Aorta (tissue), 5 donors: Measurements from ENCODE around the gene PET117. TPM values are rescaled to one million over a fixed set of nuclear protein-coding genes. Genes with fewer than 3 reads are reported as not detected.
"Not testable (repeated sequence)": the region's sequence is repeated elsewhere in the genome, so short reads cannot be mapped to it uniquely, and the experiment has no call there.

Source experiments
- ATAC-seq: fragments of 200-7000 bp; cut with Tn5 transposase; one replicate; pipeline ENCODE4 v1.9.1; 2022; ENCODE audit warnings: moderate library complexity; ENCODE audit not compliant: low FRiP score
- DNase-seq, 2 donors: peaks; one replicate each; pipeline ENCODE4 v3.0.0-alpha.2; 2020
- H3K27ac ChIP-seq, 2 donors: one replicate each; pipeline ENCODE4 v1.5.1; 2013; ENCODE audit warnings: low read length in 2 of 2, mild to moderate bottlenecking in 2 of 2, moderate library complexity in 2 of 2, control low read depth in 1 of 2, inconsistent platforms in 1 of 2, low read depth in 1 of 2
- H3K27me3 ChIP-seq, 2 donors: one replicate each; pipeline ENCODE4 v1.6.1; 2013; ENCODE audit warnings: control low read depth in 1 of 2, low read length in 1 of 2, mild to moderate bottlenecking in 1 of 2, moderate library complexity in 1 of 2; ENCODE audit not compliant: insufficient read depth in 2 of 2, control insufficient read depth in 1 of 2
- H3K36me3 ChIP-seq, 2 donors: one replicate each; pipeline ENCODE4 v1.6.1; 2013; ENCODE audit warnings: control low read depth in 1 of 2, low read length in 1 of 2, mild to moderate bottlenecking in 1 of 2; ENCODE audit not compliant: insufficient read depth in 2 of 2, control insufficient read depth in 1 of 2
- H3K4me1 ChIP-seq, 2 donors: one replicate each; pipeline ENCODE4 v1.6.1; 2013; ENCODE audit warnings: low read length in 2 of 2, control low read depth in 1 of 2, mild to moderate bottlenecking in 1 of 2, moderate library complexity in 1 of 2; ENCODE audit not compliant: insufficient read depth in 2 of 2, control insufficient read depth in 1 of 2
- H3K4me3 ChIP-seq, 2 donors: one replicate each; pipeline ENCODE4 v1.5.1; 2013; ENCODE audit warnings: low read length in 2 of 2, control low read depth in 1 of 2, mild to moderate bottlenecking in 1 of 2
- H3K9me3 ChIP-seq: one replicate; pipeline ENCODE4 v1.6.1; 2013; ENCODE audit warnings: mild to moderate bottlenecking, low read length; ENCODE audit not compliant: control insufficient read depth
- WGBS, 2 donors: extraction: QIAGEN DNeasy Blood & Tissue Kit; methylation state at CpG; one replicate each; pipeline ENCODE4 v1.1.7; 2013; 5-methylcytosine and 5-hydroxymethylcytosine counted together
- intact Hi-C, 2 donors: fragments of 100-400 bp; cut with DNase I; formaldehyde crosslinking; loops; one replicate each; pipeline versions ENCODE4 v1.14.2 to v1.15.0; 2022
- long read RNA-seq, 2 donors: library from polyadenylated mRNA; unstranded; transcript quantifications; one replicate each; pipeline ENCODE4 v2.0.0, GENCODE V29; 2020 to 2021
- polyA plus RNA-seq, 2 donors: library from polyadenylated mRNA; stranded (reverse); fragments of 200-250 nt; gene quantifications; one replicate each; pipeline ENCODE4 v1.2.3, GENCODE V29; 2013
- total RNA-seq, 2 donors: library from RNA; stranded (reverse); fragmentation: NEBNext Ultra II Directional; extraction: Animal tissue kit (Norgen Biotek cat#: 25700); gene quantifications; one replicate each; pipeline ENCODE4 v1.2.1, GENCODE V29; 2021
- donor health status: healthy with polysubstance abuse.
- donor health status: Bipolar disorder and iron deficiency.
- donor health status: DM: no; HTN: no; CAD: no.
- donor health status: DM: no; HTN: no; CAD: no.
- donor health status: DM: yes; HTN: yes; CAD: no.

The PET117 gene
- total RNA-seq (10 to 100 TPM in 1 of 2 donors, 1 to 10 TPM in 1; 8.0 to 10.6 TPM), polyA plus RNA-seq (10 to 100 TPM in 1 of 2 donors, 1 to 10 TPM in 1; 7.6 to 19.4 TPM)
- long read RNA-seq, donor 1, transcript PET117-201 (2 exons, 1,141 nt): major isoform, 15 of 15 reads
- long read RNA-seq, donor 1, partial matches to known transcripts: 0 of 15 reads
- long read RNA-seq, donor 1, other reads (novel, unspliced or antisense): 0 of 15 reads
- long read RNA-seq, donor 2, partial matches to known transcripts: 0 of 4 reads
- long read RNA-seq, donor 2, other reads (novel, unspliced or antisense): 0 of 4 reads

GRCh38 chr20:18137412-18138265, at the start of gene PET117, which contains the start of gene KAT14:
TSS of gene PET117 (plus strand) at chr20:18137863. CDS start at chr20:18137956, 93 bp downstream.
TSS of gene KAT14 (plus strand) at chr20:18137863. CDS start at chr20:18142661, 4,798 bp downstream.
- peak; percentile 99 for ATAC-seq
- Histone ChIP-seq H3K4me3 (peak within 1 kb of the TSS; percentile 88 to 100), H3K36me3 (peaks cover 0 to 3% of the 10 kb centered on the region in 2 donors), H3K27ac (peak within 1 kb of the TSS in 1 of 2 donors; percentile 61), H3K27me3 (no peaks in the 10 kb centered on the region), H3K4me1 (peaks cover 0 to 12% of the 10 kb centered on the region in 2 donors), H3K9me3 (no peaks in the 10 kb centered on the region)
- intact Hi-C loops: loop anchor here (5.0 to 10.0 kb wide), 2 partner anchors 147 to 150 kb away; partner anchors contain the start of gene ZNF133 (in 2 of the 2)
- WGBS, 2 donors: 0% methylated on average over 71 to 87 of the region's 87 CpGs
- DNase-seq: peak; percentile 95 to 97

- H3K9me3 ChIP-seq, H3K4me1 ChIP-seq, ATAC-seq, H3K27ac ChIP-seq, intact Hi-C loops, H3K36me3 ChIP-seq, H3K4me3 ChIP-seq, H3K27me3 ChIP-seq, DNase-seq: not testable (repeated sequence)
- WGBS, 2 donors: 80 to 95% methylated on average over 3 of the region's 3 CpGs
Observed at GRCh38 chr20:18088298-18088697, 49.4 kb upstream of the PET117 start.

GRCh38 chr20:18088841-18089240, 48.8 kb upstream of the PET117 start:
- 88 to 90% methylated on average over 11 of the region's 11 CpGs for WGBS, 2 donors
- H3K4me1 ChIP-seq, intact Hi-C loops, H3K36me3 ChIP-seq, H3K27ac ChIP-seq, DNase-seq, H3K9me3 ChIP-seq, ATAC-seq, H3K4me3 ChIP-seq, H3K27me3 ChIP-seq: not testable (repeated sequence)

- DNase-seq (no peak), ATAC-seq (no peak)
- intact Hi-C loops: no loop called here
- 42% methylated on average over 3 of the region's 3 CpGs for WGBS, 2 donors
- Histone ChIP-seq H3K9me3 (no peaks in the 10 kb centered on the region), H3K36me3 (no peaks in the 10 kb centered on the region), H3K4me3 (no peak overlapping the region), H3K27me3 (no peaks in the 10 kb centered on the region), H3K27ac (no peak overlapping the region), H3K4me1 (no peaks in the 10 kb centered on the region)
Observed at GRCh38 chr20:18090044-18090443, 47.6 kb upstream of the PET117 start.

GRCh38 chr20:18090477-18090876, 47.2 kb upstream of the PET117 start:
- intact Hi-C loops: no loop called here
- no peak overlapping the region for H3K4me3 ChIP-seq
- 91 to 92% methylated on average over 10 of the region's 10 CpGs for WGBS, 2 donors

GRCh38 chr20:18091623-18092022, 46.0 kb upstream of the PET117 start:
- intact Hi-C loops: no loop called here
- 63 to 68% methylated on average over 7 of the region's 7 CpGs for WGBS, 2 donors
- Histone ChIP-seq H3K27me3 (no peaks in the 10 kb centered on the region), H3K4me3 (no peak overlapping the region), H3K27ac (no peak overlapping the region), H3K9me3 (no peaks in the 10 kb centered on the region), H3K4me1 (no peaks in the 10 kb centered on the region), H3K36me3 (no peaks in the 10 kb centered on the region)
- DNase-seq (no peak), ATAC-seq (no peak)

More at GRCh38 chr20:18090477-18090876, 47.2 kb upstream of the PET117 start:
- Histone ChIP-seq H3K27me3 (no peaks in the 10 kb centered on the region), H3K36me3 (no peaks in the 10 kb centered on the region), H3K4me1 (no peaks in the 10 kb centered on the region), H3K9me3 (no peaks in the 10 kb centered on the region), H3K27ac (no peak overlapping the region)
- ATAC-seq (no peak), DNase-seq (no peak)

- WGBS, 2 donors: 76 to 87% methylated on average over 8 of the region's 8 CpGs
Observed at GRCh38 chr20:18092890-18093289, 44.8 kb upstream of the PET117 start.

GRCh38 chr20:18093388-18093787, 44.3 kb upstream of the PET117 start:
- H3K4me1 ChIP-seq: no peaks in the 10 kb centered on the region
- no peaks in the 10 kb centered on the region for H3K9me3 ChIP-seq
- H3K36me3 ChIP-seq: no peaks in the 10 kb centered on the region
- 65 to 81% methylated on average over 10 of the region's 10 CpGs for WGBS, 2 donors
- no peaks in the 10 kb centered on the region for H3K27me3 ChIP-seq
- H3K4me3 ChIP-seq: no peak overlapping the region
- ATAC-seq (no peak), DNase-seq (no peak)
- intact Hi-C loops: no loop called here
- H3K27ac ChIP-seq: no peak overlapping the region

More at GRCh38 chr20:18092890-18093289, 44.8 kb upstream of the PET117 start:
- Histone ChIP-seq H3K36me3 (no peaks in the 10 kb centered on the region), H3K4me1 (no peaks in the 10 kb centered on the region), H3K4me3 (no peak overlapping the region), H3K27ac (no peak overlapping the region), H3K9me3 (no peaks in the 10 kb centered on the region), H3K27me3 (no peaks in the 10 kb centered on the region)
- no peak for ATAC-seq
- no peak for DNase-seq
- intact Hi-C loops: no loop called here
